Activated gamma-delta T cell treated with Interleukin-2 at 50 U/mL for 16 hours (primary cell): ENCODE measurements around the gene NANOS2.
"Not testable (repeated sequence)": the region's sequence is repeated elsewhere in the genome, so short reads cannot be mapped to it uniquely, and the experiment has no call there.

Experiments used
- DNase-seq: peaks from one replicate; pipeline ENCODE4 v3.0.0-alpha.2; 2020

Gene NANOS2

DNA sequence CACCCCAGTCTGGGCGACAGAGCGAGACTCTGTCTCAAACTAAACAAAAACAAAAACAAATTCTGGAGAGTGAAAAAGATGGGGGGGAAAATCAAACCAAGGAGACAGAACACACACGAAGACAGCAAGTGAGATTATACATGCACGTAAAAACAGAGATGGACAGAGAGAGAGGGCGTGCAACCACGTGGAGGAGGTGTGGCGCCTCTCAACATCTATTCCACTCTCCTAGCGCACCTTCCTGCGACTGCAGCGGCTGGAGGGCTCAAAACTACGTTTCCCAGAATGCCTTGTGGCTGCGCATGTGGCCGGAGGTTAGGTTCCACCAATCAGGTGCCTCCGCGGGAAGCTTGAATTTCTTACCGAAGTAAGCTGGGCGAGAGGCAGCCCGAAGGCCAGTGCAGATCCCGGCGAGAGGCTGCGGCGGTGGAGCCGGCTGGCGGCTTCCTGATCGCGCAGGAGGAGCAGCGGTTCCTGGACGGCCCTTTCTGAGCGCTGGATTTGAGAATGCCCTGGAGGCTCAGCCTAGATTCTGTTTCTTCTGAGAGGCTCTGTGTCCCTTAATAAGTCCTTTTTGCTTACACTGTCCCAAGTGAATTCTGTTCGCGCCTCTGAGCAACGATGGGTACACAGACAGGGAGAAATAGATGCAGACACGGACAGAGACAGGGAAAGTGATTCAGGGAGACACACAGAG is 13.1 kb upstream of the NANOS2 start:
- peak; percentile 80 for DNase-seq

DNA sequence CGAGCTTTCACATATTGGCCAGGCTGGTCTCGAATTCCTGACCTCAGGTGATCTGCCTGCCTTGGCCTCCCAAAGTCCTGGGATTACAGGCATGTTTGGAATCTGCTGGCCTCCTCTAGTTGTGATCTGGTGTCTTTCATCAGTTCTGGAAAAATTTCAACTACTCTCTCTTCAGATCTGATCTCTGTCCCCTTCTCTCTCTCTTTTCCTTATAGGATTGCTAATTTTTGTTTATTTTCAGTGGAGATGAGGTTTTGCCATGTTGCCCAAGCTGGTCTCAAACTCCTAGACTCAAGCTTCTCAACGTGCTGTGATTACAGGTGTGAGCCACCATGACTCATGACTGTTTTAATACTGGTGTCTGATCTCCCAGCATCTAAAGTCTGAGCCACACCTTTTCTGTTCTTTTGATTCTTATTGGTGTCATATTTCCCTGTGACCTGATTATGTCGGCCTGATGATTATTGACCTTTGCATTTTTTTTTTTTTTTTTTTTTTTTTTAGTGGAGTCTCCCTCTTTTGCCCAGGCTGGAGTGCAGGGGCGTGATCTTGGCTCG is 10.4 kb upstream of the NANOS2 start:
- DNase-seq = no peak

DNA sequence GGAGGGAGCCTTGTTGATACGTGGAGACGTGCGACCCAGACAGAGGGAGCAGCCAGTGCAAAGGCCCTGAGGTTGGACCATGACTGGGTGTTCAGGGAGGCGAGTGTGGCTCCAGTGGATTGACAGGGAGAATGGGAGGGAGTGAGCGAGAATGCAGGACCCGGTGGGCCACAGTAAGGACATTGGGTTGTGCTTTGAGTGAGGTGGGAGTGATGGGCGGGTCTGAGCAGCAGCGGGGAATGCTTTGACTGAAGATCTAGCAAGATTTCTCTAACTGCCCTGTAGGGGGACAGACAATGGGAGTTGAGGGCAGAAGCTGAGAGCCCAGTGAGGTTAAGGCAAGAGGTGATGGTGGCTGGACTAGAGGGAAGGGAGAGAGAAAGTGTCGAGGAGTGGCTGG is 7.7 kb upstream of the NANOS2 start:
- DNase-seq = no peak

DNA sequence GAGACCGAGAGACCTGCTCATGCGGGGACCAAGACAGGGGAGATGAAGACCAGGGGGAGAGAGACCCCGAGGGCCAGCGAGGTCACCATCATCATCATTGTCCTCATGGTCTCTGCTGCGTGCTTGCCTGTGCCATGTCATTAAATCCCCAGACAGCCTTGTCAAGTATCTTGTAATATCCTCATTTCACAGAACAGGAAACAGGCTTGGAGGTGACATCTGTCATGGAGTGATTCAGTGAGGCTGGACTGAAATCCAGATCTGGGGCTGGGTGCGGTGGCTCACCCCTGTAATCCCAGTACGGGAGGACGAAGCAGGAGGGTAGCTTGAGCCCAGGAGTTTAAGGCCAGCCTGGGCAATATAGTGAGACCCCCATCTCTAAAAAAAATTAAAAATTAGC is 5.9 kb upstream of the NANOS2 start:
- DNase-seq = no peak

DNA sequence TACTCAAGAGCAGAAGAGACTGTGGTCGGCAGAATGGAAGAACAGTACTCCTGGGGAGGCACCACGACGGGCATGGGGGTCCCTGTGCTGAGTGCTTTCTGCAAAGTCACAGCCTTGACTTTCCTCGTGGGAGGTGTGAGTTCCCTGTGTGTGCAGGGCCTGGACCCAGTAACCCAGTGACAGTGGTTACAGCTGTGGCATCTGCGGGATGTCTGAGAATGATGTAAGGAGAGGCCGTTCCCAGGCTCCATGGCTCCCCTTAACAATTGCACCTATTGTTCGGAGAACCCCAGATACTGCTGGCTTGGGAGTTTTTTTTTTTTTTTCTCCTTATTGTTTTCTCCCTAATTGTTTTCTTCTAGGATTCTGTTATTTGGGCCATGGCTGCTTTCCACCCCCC is 5.1 kb upstream of the NANOS2 start:
- DNase-seq = no peak

DNA sequence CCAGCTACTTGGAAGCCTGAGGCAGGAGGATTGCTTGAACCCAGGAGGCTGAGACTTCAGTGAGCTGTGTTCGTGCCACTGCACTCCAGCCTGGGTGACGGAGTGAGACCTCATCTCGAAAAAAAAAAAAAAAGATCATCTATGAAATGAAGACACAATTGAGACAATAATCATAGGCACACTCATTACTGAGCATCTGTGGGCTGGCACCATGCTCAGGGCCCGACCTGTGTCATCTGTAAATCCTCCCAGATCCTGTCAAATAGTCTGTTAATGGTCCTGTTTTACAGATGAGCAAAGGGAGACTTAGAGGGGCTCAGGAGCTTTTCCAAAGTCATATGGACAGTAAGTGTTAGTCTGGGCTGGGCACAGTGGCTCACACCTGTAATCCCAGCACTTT is 4.1 kb upstream of the NANOS2 start:
- DNase-seq = no peak

DNA sequence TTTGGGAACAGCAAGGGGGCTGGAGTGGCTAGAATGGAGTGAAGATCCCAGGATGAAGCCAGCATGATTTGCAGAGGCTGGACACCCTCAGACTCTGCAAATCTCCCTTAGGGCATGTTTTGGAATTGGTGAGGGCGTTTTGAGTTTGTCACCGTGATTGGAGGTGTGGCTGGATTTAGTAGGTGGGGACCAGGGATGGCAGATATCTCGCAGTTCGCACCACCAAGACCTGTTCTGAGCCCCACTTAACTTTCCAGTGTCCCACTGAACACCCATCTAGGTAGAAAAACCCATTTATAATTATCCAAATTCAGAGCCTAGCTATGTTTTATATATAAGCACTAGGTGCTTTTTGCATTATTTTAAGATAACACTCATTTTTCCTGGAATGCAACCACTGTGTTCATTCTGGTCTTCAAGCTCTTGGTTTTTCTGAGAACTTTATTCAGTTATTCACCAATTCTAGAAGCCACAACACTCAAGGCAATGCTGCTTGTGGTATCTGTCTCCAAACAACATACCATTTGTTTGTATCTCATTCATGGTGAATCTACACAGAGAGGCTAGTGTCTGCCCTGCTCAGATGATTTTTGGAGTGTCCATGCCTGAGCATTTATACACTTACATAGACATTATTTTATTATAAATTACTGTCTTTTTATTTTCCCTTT is 3.0 kb upstream of the NANOS2 start:
- DNase-seq = no peak

DNA sequence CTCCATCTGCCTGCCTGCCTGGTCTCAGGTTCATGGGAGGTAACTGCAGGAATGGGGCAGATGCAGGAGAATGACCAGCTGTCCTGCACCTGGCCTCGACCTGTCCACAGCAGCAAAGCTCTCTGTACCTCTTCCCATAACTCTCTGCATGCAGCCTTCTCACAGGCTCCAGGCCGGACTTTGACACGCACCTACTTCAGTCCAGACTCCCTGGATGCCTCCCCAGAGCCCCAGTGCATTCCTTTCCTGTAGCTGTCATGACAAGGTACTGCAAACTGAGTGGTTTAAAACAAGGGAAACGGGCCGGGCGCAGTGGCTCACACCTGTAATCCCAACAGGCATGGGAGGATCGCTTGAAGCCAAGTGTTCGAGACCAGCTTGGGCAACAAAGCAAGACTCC is 3.3 kb downstream of the NANOS2 start:
- no peak for DNase-seq

DNA sequence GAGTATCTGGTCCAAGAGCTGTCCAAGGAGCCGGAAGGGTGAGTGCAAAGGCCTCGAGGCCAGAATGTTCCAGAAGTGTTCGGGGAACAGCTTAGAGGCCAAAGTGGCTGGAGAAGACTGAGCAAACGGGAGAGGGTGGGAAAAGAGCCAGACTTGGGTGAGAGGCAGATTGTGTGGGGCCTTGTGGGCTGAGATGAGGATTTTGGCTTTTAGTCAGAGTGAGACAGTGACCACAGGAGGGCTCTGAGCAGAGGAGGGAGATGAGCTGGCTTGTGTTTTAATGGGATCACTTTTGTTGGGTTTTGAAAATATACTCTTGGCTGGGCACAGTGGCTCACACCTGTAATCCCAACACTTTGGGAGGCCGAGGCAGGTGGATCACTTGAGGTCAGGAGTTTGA is 5.6 kb downstream of the NANOS2 start:
- DNase-seq = no peak

DNA sequence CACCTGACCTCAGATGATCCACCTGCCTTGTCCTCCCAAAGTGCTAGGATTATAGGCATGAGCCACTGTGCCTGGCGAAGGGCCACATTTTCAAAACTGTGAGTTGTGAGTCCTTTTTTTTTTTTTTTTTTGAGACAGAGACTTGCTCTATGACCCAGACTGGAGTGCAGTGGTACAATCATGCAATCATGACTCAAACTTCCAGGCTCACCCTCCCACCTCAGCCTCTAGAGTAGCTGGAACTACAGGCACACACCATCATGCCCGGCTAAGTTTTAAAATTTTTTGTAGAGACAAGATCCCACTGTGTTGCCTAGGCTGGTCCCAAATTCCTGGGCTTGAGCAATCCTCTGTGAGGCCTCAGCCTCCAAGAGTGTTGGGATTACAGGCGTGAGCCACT is 8.4 kb downstream of the NANOS2 start:
- DNase-seq = no peak

DNA sequence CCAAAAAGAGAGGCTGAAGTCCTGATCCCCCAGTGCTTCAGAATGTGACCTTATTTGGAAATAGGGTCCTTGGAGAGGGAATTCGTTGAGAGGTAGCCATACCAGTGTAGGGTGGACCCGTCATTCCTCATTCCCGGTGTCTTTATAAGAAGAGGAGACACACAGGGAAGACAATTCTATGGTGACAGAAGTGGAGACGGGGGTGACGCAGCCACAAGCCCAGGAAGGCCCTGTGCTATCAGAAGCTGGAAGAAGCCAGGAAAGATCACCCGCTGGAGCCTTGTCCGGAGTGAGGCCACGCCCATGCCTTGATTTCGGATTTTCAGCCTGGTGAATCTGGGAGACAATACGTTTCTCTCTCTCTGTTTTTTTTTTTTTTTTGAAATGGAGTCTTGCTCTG is 9.6 kb downstream of the NANOS2 start:
- DNase-seq = no peak

DNA sequence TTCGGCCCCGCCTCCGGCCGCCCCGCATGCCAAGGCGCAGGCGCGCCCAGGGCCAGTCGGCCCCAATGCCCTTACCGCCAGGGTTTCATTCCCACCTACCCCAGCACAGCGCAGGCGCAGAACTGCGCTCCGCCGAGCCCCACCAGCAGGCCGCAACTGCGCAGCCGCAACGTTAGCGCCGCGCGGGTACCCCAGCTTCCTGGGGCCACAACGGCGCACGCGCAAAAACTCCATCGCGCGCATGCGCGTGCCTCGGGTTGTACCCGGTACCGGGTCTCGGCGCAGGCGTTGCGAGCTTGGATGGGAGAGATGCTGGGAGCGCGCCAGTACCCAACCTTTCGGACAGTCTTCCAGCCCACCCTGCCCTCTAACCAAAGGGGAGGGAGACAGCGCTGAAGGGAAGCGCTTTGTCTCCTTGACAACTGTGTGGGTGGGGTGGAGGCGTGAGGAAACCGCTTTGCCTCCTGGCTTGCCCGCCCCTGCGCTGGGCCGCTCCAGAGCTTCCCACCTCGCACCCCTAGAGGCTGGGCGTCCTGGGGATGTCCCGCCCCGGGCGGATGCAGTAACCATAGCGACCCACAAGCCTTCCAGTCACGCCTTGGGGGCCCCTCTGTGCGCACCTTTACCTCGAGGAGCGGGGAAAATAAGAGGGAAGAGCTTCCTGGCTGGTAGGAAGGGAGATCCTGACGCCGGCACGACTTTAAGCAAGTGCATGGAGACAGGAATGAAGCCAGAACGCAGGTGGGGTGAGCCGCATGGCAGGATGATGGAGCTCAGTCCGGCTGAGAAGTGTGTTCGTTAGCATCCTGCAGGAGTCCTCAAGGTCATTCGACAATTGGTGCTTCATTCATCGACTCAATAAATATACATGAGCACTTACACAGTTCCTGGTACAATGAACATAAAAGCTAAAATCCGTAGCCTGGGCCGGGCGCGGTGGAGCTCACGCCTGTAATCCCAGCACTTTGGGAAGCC is 11.6 kb downstream of the NANOS2 start:
- DNase-seq = peak; percentile 99

DNA sequence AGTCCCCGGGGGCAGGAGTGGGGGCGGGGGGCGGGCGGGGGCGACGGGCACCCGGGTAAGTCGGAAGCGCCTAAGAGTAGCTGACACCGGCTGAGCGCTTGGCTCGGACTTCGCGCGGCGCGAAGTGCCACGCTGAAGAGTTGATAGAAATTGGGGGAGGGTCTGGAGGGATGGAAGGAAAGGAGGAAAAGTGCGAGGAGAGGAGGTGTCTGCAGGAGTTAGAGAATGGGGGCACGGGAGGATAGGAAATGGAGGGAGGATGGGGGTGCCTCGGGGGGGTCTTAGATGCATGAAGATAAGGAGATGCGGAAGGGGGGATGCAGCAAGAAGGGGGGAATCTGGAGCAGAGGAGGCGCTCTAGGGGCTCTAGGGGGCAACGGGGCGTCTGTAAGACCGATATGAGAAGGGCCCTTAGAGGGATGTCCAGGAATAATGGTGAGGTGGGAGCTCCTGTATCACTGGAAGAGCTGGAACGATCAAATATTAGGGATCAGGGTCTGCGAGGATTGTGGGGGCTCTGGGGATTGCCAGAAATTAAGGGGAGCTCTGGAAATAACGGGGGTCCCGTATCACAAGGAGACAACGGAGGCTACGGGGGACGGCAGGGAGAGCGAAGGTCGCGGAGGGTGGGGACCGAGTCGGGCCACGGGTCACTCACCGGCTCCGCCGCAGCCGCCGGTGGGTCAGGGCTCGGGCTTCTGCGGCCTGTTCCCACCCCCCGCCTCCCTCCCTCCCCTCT is 12.5 kb downstream of the NANOS2 start, which contains the start of gene MYPOP:
MYPOP (minus strand) TSS at position 702 of the 739 bp plus-strand sequence. CDS start 840 bp downstream, outside the sequence.
- no peak for DNase-seq

DNA sequence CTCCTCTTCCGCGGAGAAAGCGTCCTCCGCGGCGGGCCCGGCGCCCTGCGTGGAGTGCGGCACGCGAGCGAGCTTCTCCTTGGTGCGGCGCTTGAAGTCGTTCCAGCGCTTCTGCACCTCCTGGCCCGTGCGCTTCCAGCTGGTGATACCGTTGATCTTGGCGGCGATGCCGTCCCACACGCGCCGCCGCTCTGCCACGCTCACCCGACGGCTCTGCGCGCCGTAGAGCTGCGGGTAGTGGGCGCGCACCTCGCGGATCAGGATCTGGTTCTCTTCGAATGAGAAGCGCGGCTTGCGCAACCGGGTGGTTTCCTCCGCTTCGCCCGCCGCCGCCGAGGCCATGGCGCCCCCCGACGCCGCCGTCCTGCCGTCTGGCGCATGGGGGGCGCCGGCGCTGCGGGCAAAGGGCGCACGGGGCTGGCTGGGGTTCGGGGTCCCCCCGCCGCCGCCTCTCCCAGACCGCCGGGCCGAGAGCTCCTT is 13.1 kb downstream of the NANOS2 start:
- no peak for DNase-seq

DNA sequence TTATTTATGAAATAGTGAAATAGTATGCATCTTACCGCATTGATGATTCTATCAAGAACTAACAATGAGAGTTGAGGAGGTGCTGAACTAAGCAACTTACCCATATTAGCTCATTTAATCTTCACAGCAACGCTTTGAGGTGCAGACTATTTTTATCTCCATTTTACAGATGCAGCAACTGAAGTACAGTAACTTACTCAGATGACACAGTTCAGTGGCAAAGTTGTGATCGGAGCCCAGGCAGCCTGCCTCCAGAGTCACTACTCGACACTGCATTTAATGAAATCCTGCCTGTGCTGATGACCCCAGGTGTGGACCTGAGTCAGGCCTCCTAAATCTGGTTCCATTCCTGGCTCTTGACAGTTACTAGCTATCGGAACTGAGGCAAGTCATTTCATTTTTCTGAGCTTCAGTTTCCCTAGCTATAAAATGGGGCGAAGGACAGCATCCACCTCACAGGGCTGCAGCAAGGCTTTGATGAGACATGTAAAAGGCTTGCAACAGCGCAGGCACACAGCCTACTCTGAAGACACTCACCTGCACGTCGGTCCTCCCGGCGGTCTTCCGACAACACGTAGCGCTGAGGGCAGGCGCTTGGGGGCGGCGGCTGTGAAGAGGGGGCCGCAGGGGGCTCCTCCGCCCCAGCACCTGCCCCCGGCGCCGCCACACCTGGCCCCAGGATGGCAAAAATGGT is 13.7 kb downstream of the NANOS2 start:
- no peak for DNase-seq

DNA sequence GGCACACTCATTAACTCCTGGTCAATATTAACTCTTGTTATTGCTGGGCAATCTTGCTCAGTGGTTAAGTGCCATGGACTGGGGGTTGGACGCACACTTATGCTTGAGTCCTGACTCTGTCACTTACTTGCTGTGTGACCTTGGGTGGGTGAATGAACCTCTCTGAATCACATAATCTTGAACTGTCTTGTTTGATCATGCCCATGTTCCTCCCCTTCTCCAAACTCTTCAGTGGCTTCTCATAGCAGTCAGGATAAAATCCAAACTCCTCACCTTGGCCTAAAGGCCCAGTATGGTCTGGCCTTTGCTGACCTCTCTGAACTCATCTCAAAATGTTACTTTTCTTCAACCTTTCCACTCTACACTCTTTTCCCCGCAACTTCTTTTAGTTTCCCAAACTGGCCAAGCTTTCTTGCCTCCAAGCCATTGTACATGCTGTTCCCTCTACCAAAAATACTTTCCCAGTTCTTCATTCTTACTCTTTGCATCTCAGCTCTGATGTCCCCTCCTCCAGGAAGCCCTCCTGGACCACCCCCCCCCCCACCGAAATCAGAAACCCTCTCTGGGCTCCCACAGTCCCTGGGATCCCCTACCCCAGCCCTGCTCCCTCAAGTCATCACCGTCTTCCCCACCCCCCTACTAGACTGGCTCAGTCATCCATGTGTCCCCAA is 14.5 kb downstream of the NANOS2 start:
- no peak for DNase-seq

DNA sequence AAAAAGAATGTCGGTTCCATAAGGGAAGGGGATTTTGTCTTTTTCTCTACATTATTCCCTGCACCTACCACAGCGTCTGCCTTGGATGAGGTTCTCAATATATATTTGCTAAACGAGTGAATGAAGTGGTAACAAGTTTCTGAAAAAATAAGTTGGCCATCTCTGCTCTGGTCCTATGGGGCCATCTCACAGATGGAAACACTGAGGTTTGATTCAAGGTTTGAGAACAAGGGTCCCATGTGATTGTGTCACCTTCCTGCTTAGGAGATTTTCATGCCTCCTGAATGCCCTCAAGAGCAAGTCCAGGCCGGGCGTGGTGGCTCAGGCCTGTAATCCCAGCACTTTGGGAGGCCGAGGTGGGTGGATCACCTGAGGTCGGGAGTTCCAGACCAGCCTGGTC is 15.3 kb downstream of the NANOS2 start:
- no peak for DNase-seq

DNA sequence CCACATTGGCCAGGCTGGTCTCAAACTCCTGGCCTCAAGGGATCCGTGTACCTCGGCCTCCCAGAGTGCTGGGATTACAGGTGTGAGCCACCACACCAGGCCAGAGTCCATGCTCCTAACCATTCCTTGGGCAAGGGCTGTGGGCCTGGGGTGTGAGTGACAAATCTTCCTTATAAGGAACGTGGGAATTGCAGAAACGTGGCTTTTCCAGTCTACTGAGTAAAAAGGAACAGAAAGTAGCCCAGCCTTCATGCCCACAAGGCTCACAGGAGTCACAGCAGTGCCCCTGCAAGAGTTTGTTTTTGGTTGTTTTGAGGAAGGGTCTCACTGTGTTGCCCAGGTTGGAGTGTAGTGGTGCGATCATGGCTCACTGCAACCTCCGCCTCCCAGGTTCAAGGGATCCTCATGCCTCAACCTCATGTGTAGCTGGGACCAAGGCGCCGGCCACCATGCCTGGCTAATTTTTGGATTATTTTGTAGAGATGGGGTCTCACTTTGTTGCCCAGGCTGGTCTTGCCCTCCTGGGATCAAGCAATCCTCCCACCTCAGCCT is 17.2 kb downstream of the NANOS2 start:
- DNase-seq = no peak

DNA sequence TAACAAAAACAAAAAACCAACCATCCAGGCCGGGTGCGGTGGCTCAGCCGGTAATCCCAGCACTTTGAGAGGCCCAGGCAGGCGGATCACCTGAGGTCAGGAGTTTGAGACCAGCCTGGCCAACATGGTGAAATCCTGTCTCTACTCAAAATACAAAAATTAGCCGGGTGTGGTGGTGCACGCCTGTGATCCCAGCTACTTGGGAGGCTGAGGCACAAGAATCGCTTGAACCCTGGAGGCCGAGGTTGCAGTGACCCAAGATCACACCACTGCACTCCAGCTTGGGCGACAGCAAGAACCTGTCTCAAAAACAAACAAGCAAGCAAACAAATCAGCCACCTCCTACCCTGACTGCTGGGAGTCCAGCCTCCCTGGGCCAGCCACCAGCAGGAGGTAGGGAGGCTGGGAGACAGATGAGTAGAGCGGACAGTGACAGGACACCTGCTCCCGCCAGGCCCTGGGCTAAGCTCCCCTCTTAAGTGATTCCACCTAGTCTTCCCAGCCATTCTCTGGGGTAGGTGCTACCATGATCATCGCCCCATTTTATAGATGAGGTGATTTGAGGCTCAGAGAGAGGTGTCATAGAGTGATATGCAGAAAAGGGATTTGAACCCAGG is 18.5 kb downstream of the NANOS2 start:
- not testable (repeated sequence) for DNase-seq

DNA sequence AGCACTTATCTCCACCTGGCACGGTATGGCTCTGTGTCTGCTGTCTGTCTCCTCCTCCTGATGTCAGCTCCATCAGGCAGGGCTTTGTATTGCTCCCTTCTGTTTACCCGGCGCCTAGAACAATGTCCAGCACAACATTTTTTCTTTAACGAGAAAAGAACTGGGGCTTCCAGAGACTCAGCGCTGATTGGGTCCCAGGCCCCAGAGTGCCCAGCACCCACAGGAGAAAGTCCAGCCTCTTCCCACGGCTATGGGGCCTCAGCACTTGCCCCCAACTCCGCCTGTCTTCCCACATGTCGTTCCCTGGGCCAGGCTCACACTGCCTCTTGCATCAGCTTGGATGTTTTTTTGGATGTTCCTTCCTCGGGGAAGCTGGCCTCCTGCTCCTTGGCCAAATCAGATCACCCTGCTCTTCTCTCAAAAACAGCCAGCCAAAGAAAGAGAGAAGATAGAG is 19.0 kb downstream of the NANOS2 start:
- no peak for DNase-seq
